ENCODE results near the gene MRGPRF.
A peak's percentile ranks its signal among the peaks of the same experiment; 100 is the strongest.

MRGPRF gene

GRCh38 chr11:69054397-69055211 lies 41.6 kb upstream of the MRGPRF start:
- peak overlapping the region in 1 of 2 donors; percentile 21 for H3K4me3 Mint-ChIP-seq
- ATAC-seq (replicated peaks) (no peak), DNase-seq (no peak)
- no peaks in the 10 kb centered on the region for H3K27me3 Mint-ChIP-seq
- peak overlapping the region in 1 of 2 donors; percentile 89 for H3K27ac Mint-ChIP-seq
- peaks cover 21% of the 10 kb centered on the region for H3K36me3 Mint-ChIP-seq (ENCODE audit: insufficient read depth)
- H3K4me1 Mint-ChIP-seq (ENCODE audit: low read depth in 2 of 2), result peaks cover 33 to 40% of the 10 kb centered on the region in 2 donors
- no peaks in the 10 kb centered on the region for H3K9me3 Mint-ChIP-seq

DNA sequence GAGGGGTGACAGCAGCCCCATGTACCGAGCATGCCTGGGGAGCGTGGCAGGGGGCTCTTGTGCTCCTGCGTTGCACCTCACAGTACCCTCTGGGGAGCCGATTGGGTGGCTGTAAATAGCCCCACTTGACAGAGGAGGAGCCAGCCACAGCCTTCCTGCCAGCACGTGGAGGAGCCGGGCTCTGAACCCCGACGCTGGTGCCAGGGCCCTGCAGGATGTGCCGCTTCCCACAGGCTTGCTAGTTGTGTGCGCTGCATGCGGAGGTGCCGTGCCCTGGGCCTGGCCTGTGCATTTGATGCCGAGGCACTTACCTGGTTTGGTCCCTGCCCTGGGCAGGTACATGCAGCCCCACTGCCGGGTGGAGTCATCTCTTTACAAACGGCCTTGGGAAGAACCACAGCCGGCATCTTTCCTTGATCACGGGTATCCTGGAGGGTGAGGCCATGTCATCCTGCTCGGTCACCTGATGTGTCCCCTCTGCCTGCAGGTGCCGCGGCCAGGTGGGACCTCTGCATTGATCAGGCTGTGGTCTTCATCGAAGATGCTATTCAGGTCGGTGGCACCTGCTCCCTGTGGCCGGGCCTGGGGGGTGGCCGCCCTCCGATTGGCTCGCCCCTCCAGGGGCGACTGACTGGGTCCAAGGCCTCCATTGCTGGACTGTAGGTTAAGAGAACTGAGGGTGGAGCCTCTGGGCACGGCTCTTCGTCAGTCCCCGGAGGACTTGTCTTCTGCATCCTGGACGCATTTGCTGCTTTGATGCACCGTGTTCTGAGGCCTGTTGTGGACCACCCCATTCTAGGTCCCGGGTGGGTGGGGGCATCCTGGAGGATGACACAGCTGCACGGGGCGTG lies 40.7 kb upstream of the MRGPRF start:
- Mint-ChIP-seq H3K9me3 (no peaks in the 10 kb centered on the region), H3K27me3 (no peaks in the 10 kb centered on the region), H3K27ac (peak overlapping the region in 1 of 2 donors; percentile 55), H3K36me3 (ENCODE audit: insufficient read depth) (peaks cover 21% of the 10 kb centered on the region), H3K4me3 (no peak overlapping the region), H3K4me1 (ENCODE audit: low read depth in 2 of 2) (peaks cover 34 to 42% of the 10 kb centered on the region in 2 donors)
- no peak for DNase-seq
- no peak for ATAC-seq (replicated peaks)

GRCh38 chr11:69053169-69053477 lies 40.1 kb upstream of the MRGPRF start:
- Mint-ChIP-seq H3K4me3 (no peak overlapping the region), H3K27me3 (no peaks in the 10 kb centered on the region), H3K36me3 (ENCODE audit: insufficient read depth) (peaks cover 20% of the 10 kb centered on the region), H3K4me1 (ENCODE audit: low read depth in 2 of 2) (peaks cover 34 to 45% of the 10 kb centered on the region in 2 donors), H3K27ac (peak overlapping the region in 1 of 2 donors; percentile 55), H3K9me3 (no peaks in the 10 kb centered on the region)
- no peak for ATAC-seq (replicated peaks)
- DNase-seq, result no peak

DNA sequence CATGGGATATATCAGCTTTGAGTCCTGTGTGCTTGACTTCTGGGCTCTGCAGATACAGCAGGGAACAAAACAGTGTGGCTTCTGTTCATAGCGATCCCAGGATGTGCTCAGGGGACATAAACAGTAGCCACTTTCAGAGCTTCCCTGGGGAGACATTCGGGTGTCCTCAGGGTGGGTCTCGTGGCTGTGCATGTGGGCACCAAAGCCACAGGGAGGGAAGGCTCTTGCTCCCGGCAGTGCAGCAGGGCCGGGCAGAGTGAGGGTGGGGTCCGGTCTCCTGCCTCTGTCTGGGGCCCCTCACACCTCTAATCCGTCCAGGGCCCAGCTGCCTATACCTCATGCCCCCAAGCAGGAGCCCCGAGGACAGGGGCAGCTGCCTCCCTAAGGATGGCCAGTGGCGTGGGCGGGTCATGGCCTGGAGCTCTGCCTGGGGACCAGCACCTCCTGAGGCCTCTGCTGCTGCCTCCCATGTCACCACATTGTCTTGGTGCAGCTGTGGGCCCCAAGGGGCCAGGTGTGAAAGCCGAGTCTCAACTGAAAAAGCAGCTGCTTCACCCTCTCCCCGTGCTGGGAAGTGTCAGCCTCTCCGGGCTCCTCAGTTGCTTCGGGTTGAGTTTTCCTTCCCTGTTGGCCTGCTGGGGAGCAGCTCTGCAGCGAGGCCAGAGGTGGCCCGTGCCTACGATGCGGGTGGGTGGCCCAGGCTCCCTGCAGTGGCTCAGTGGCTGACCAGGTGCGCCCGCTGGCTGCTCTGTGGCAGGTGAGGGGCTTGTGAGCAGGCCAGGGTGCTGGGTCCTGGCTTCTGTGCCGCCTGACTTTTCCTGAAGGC lies 39.5 kb upstream of the MRGPRF start:
- peaks cover 15% of the 10 kb centered on the region for H3K36me3 Mint-ChIP-seq (ENCODE audit: insufficient read depth)
- H3K4me1 Mint-ChIP-seq (ENCODE audit: low read depth in 2 of 2), result peaks cover 34 to 45% of the 10 kb centered on the region in 2 donors
- DNase-seq (no peak), ATAC-seq (replicated peaks) (no peak)
- H3K4me3 Mint-ChIP-seq, result peak overlapping the region; percentile 8 to 29
- peak overlapping the region in 1 of 2 donors; percentile 62 for H3K27ac Mint-ChIP-seq
- H3K27me3 Mint-ChIP-seq, result no peaks in the 10 kb centered on the region
- no peaks in the 10 kb centered on the region for H3K9me3 Mint-ChIP-seq

- Mint-ChIP-seq H3K36me3 (ENCODE audit: insufficient read depth) (peaks cover 16% of the 10 kb centered on the region), H3K27me3 (peaks cover 0 to 1% of the 10 kb centered on the region in 2 donors), H3K27ac (peak overlapping the region; percentile 10 to 89), H3K9me3 (no peaks in the 10 kb centered on the region), H3K4me3 (peak overlapping the region in 1 of 2 donors; percentile 82), H3K4me1 (ENCODE audit: low read depth in 2 of 2) (peaks cover 34 to 43% of the 10 kb centered on the region in 2 donors)
- ATAC-seq (replicated peaks), result no peak
- no peak for DNase-seq
Measured at GRCh38 chr11:69051381-69052342, 38.6 kb upstream of the MRGPRF start.

DNA sequence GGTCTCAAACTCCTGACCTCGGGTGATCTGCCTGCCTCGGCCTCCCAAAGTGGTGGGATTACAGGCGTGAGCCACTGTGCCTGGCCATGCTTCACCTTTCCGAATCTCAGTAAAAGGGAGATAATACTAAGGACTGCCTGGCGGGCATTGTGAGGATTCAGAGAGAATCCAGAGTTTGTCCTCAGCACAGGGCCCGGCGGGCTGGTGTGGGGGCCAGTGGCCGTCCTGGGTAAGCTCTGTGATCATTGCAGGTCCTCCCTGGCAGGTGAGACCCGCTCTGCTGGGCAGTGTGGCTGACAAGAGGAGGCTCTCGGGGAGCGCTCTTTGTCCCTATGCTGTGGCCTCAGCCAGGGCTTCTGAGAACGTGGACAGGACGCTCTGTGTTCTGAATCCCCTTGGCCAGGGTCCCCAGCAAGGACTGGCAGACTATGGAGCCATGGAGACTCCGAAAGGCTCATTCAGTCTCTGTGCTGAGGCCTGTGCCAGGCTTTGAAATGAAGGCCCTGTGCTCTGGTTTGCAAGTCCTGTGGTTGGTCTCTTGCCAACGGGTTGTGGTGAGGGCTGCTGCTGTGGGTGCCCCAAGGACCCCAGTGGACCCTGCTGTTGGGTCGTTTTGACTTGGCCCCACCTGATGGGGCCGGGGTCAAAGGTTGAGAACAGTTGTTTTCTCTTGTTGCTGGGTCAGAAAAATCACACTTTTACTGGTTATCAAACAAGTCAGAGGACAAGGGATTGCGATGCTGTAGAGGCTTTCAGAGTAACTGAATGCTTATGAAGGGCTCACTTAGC lies 37.7 kb upstream of the MRGPRF start:
- peaks cover 16% of the 10 kb centered on the region for H3K36me3 Mint-ChIP-seq (ENCODE audit: insufficient read depth)
- no peaks in the 10 kb centered on the region for H3K9me3 Mint-ChIP-seq
- DNase-seq (no peak), ATAC-seq (replicated peaks) (no peak)
- peaks cover 7 to 8% of the 10 kb centered on the region in 2 donors for H3K27me3 Mint-ChIP-seq
- peaks cover 28 to 38% of the 10 kb centered on the region in 2 donors for H3K4me1 Mint-ChIP-seq (ENCODE audit: low read depth in 2 of 2)
- peak overlapping the region; percentile 10 to 89 for H3K27ac Mint-ChIP-seq
- H3K4me3 Mint-ChIP-seq, result peak overlapping the region; percentile 73 to 82

- peak overlapping the region; percentile 84 to 89 for H3K27ac Mint-ChIP-seq
- peaks cover 20 to 32% of the 10 kb centered on the region in 2 donors for H3K4me1 Mint-ChIP-seq (ENCODE audit: low read depth in 2 of 2)
- DNase-seq, result peak in 1 of 3 experiments; percentile 24
- no peak for ATAC-seq (replicated peaks)
- peaks cover 7 to 9% of the 10 kb centered on the region in 2 donors for H3K27me3 Mint-ChIP-seq
- peak overlapping the region; percentile 73 to 82 for H3K4me3 Mint-ChIP-seq
- peaks cover 13% of the 10 kb centered on the region for H3K36me3 Mint-ChIP-seq (ENCODE audit: insufficient read depth)
- no peaks in the 10 kb centered on the region for H3K9me3 Mint-ChIP-seq
Measured at GRCh38 chr11:69049490-69049867, 36.4 kb upstream of the MRGPRF start.

DNA sequence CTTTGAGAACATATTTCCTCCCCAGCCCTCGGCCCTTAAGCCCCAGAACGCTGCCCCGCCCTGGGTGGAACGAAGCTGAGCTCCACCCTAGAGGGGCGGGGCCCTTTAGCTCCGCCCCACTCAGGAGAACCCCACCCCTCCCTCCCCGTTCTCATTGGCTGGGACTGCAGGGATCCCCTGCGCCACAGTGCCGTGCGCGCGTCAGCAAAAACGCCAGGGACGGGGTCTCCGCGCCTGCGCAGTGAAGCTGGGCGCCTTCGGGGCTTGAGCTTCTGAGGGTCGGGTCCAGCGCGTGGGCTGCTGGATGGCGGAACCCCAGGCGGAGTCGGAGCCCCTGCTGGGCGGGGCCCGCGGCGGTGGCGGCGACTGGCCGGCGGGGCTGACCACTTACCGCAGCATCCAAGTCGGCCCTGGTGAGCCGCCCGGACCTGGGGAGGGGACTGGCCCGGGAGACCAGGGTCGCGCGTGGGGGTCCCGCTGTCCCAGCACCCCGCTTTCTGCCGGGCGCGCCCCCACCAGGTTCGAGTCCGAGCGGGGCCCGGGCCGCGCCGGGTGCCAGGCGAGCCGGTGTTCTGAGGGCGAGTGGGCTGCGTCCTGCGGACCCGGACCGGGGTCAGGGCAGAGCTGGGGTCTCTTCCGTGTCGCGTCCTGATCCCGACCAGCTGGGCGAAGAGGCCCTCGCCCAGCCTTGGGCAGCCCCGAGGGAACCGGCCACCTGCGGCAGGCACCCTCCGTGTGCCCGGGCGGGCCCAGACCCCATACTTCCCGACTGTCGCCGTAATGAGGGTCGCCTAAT lies 35.8 kb upstream of the MRGPRF start, which contains the start of gene TPCN2:
Gene TPCN2 (plus strand): TSS at position 239 of the 796 bp plus-strand sequence. CDS start 66 bp downstream, at position 305.
- Mint-ChIP-seq H3K4me3 (peak within 1 kb of the TSS; percentile 73 to 82), H3K27ac (peak within 1 kb of the TSS; percentile 84 to 89), H3K27me3 (peaks cover 7 to 9% of the 10 kb centered on the region in 2 donors), H3K36me3 (ENCODE audit: insufficient read depth) (peaks cover 8% of the 10 kb centered on the region), H3K4me1 (ENCODE audit: low read depth in 2 of 2) (peaks cover 20 to 32% of the 10 kb centered on the region in 2 donors), H3K9me3 (no peaks in the 10 kb centered on the region)
- DNase-seq (peak; percentile 80 to 87 (median 83)), ATAC-seq (replicated peaks) (peak; percentile 94)

GRCh38 chr11:69048031-69048693 lies 35.1 kb upstream of the MRGPRF start:
- ATAC-seq (replicated peaks) (no peak), DNase-seq (no peak)
- H3K9me3 Mint-ChIP-seq, result no peaks in the 10 kb centered on the region
- H3K4me3 Mint-ChIP-seq, result peak overlapping the region; percentile 73 to 82
- H3K4me1 Mint-ChIP-seq (ENCODE audit: low read depth in 2 of 2), result peaks cover 20 to 29% of the 10 kb centered on the region in 2 donors
- peak overlapping the region; percentile 77 to 89 for H3K27ac Mint-ChIP-seq
- peaks cover 7 to 9% of the 10 kb centered on the region in 2 donors for H3K27me3 Mint-ChIP-seq
- H3K36me3 Mint-ChIP-seq (ENCODE audit: insufficient read depth), result peaks cover 6% of the 10 kb centered on the region

GRCh38 chr11:69044111-69045013 lies 31.3 kb upstream of the MRGPRF start:
- ATAC-seq (replicated peaks), result no peak
- Mint-ChIP-seq H3K9me3 (no peaks in the 10 kb centered on the region), H3K27ac (no peak overlapping the region), H3K36me3 (ENCODE audit: insufficient read depth) (peaks cover 2% of the 10 kb centered on the region), H3K27me3 (peaks cover 7 to 19% of the 10 kb centered on the region in 2 donors), H3K4me1 (ENCODE audit: low read depth in 2 of 2) (peaks cover 0 to 5% of the 10 kb centered on the region in 2 donors), H3K4me3 (no peak overlapping the region)
- DNase-seq, result no peak

Data from effector memory CD8-positive, alpha-beta T cell (primary cell).